Endothelial cell (in vitro differentiated cells): ENCODE results near the gene PFAS. TPM values are rescaled to one million over a fixed set of nuclear protein-coding genes. Genes with fewer than 3 reads are reported as not detected.

ENCODE experiments used
- DNase-seq: peaks from one replicate; pipeline ENCODE4 v3.0.0; 2021; ENCODE audit warnings: low spot score
- H3K27ac Mint-ChIP-seq: one replicate; pipeline ENCODE4 v1.8.0; 2021; ENCODE audit warnings: mixed read lengths, inconsistent platforms; ENCODE audit not compliant: unreplicated experiment
- H3K27me3 Mint-ChIP-seq: one replicate; pipeline ENCODE4 v1.8.0; 2021; ENCODE audit warnings: mild to moderate bottlenecking, moderate library complexity, mixed read lengths, inconsistent platforms; ENCODE audit not compliant: unreplicated experiment
- H3K36me3 Mint-ChIP-seq: one replicate; pipeline ENCODE4 v1.8.0; 2021; ENCODE audit warnings: mild to moderate bottlenecking, low read depth, mixed read lengths, inconsistent platforms; ENCODE audit not compliant: unreplicated experiment
- H3K4me1 Mint-ChIP-seq: one replicate; pipeline ENCODE4 v1.8.0; 2021; ENCODE audit warnings: mild to moderate bottlenecking, mixed read lengths, inconsistent platforms; ENCODE audit not compliant: unreplicated experiment
- H3K4me3 Mint-ChIP-seq: one replicate; pipeline ENCODE4 v1.8.0; 2021; ENCODE audit warnings: mild to moderate bottlenecking, mixed read lengths, inconsistent platforms; ENCODE audit not compliant: unreplicated experiment
- H3K9me3 Mint-ChIP-seq: one replicate; pipeline ENCODE4 v1.8.0; 2021; ENCODE audit warnings: mixed read lengths, inconsistent platforms; ENCODE audit not compliant: unreplicated experiment
- CTCF ChIP-seq: fragments of 200-600 bp; sonication (generic); IDR thresholded peaks from one replicate; pipeline ENCODE4 v1.5.0; 2021; ENCODE audit warnings: antibody characterized with exemption; ENCODE audit not compliant: unreplicated experiment
- total RNA-seq: library from RNA; stranded (reverse); fragmentation: NEBNext Ultra II Directional; extraction: Animal tissue kit (Norgen Biotek cat#: 25700); gene quantifications from one replicate; pipeline ENCODE4 v1.2.1, GENCODE V29; 2021; ENCODE audit not compliant: unreplicated experiment

Gene PFAS
- total RNA-seq, 1 donor from 2014 or later: 67.0 TPM

GRCh38 chr17:8224891-8225812, 23.9 kb upstream of the PFAS start:
- Mint-ChIP-seq H3K36me3 (peaks cover 45% of the 10 kb centered on the region), H3K4me3 (peak overlapping the region; percentile 70), H3K27me3 (peaks cover 60% of the 10 kb centered on the region), H3K9me3 (peaks cover 5% of the 10 kb centered on the region), H3K27ac (peak overlapping the region; percentile 90), H3K4me1 (peaks cover 37% of the 10 kb centered on the region)
- no peak for DNase-seq
- no peak for TF ChIP-seq CTCF

DNA sequence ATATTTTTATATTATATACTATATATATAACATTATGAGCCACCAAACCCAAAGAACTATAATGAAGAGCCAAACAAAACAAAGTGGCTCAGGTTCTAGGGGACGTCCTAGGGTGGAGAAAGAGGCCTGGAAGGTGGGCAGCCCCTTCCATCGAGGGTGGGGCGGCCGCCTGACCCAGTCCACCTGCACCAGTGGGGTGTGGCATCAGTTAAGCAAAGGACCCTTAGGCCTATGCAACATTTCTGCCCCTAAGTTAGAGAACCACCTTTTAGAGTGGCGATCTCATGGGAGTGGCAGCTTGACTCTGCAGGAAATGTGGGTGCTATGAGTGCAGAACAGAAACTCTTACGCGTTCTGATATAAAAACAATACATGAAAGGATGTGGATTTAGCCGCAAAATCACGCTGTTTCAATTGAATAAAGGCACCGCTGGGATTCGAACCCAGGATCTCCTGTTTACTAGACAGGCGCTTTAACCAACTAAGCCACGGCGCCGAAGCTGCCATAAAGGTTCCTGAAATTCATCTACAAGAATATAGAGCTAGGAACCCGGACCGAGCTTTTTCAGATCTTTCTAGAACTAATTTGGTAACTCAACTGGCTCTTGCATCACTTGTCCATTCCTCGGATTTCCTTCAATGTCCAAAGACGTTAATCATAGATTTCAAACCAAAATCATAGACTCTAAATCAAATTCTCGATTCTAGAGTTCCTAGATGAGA, 23.1 kb upstream of the PFAS start:
- peak; percentile 70 for DNase-seq
- no peak for TF ChIP-seq CTCF
- H3K9me3 Mint-ChIP-seq: peaks cover 5% of the 10 kb centered on the region
- peak overlapping the region; percentile 76 for H3K4me3 Mint-ChIP-seq
- H3K4me1 Mint-ChIP-seq: peaks cover 33% of the 10 kb centered on the region
- peaks cover 56% of the 10 kb centered on the region for H3K27me3 Mint-ChIP-seq
- peak overlapping the region; percentile 72 for H3K27ac Mint-ChIP-seq
- H3K36me3 Mint-ChIP-seq: peaks cover 48% of the 10 kb centered on the region

- peak overlapping the region; percentile 72 for H3K27ac Mint-ChIP-seq
- H3K36me3 Mint-ChIP-seq: peaks cover 51% of the 10 kb centered on the region
- DNase-seq: peak; percentile 76
- peaks cover 30% of the 10 kb centered on the region for H3K4me1 Mint-ChIP-seq
- H3K9me3 Mint-ChIP-seq: peaks cover 5% of the 10 kb centered on the region
- no peak for TF ChIP-seq CTCF
- H3K4me3 Mint-ChIP-seq: peak overlapping the region; percentile 76
- peaks cover 49% of the 10 kb centered on the region for H3K27me3 Mint-ChIP-seq
Measured at GRCh38 chr17:8226536-8227237, 22.4 kb upstream of the PFAS start.

GRCh38 chr17:8227238-8227581, 21.9 kb upstream of the PFAS start:
- TF ChIP-seq CTCF: no peak
- no peak for DNase-seq
- Mint-ChIP-seq H3K27ac (peak overlapping the region; percentile 72), H3K4me3 (peak overlapping the region; percentile 76), H3K36me3 (peaks cover 51% of the 10 kb centered on the region), H3K4me1 (peaks cover 28% of the 10 kb centered on the region), H3K9me3 (peaks cover 2% of the 10 kb centered on the region), H3K27me3 (peaks cover 45% of the 10 kb centered on the region)
